Esophagus squamous epithelium (tissue), 5 donors: ENCODE data around the gene TLR6. TPM values are rescaled to one million over a fixed set of nuclear protein-coding genes. Genes with fewer than 3 reads are reported as not detected.

Experiments used
- DNase-seq: peaks from one replicate; lab custom pipeline; 2025; lab: John Stamatoyannopoulos, UW
- H3K27ac ChIP-seq, 4 donors: fragments of 200-600 bp; sonication (generic); one replicate each; pipeline ENCODE4 v1.5.1; 2016 to 2019; ENCODE audit warnings: mild to moderate bottlenecking in 1 of 4
- H3K27me3 ChIP-seq, 4 donors: fragments of 200-600 bp; sonication (generic); 1 replicate in 3 of 4; 2 replicates in 1 of 4; pipeline versions ENCODE4 v1.5.1 to v1.6.0; 2017 to 2021; ENCODE audit warnings: antibody characterized with exemption in 1 of 4
- H3K36me3 ChIP-seq, 3 donors: fragments of 200-600 bp; sonication (generic); one replicate each; pipeline ENCODE4 v1.5.1; 2016 to 2019
- H3K4me1 ChIP-seq, 3 donors: fragments of 200-600 bp; sonication (generic); one replicate each; pipeline ENCODE4 v1.5.1; 2017 to 2019
- H3K4me3 ChIP-seq, 4 donors: fragments of 200-600 bp; sonication (generic); 1 replicate in 3 of 4; 2 replicates in 1 of 4; pipeline ENCODE4 v1.5.1; 2016 to 2019; ENCODE audit warnings: mild to moderate bottlenecking in 2 of 4, moderate library complexity in 1 of 4
- H3K9me3 ChIP-seq, 3 donors: fragments of 200-600 bp; sonication (generic); one replicate each; pipeline ENCODE4 v1.5.1; 2016 to 2019
- CTCF ChIP-seq, 6 experiments: fragments of 450-650 bp in 4 of 6; fragments of 200-600 bp in 2 of 6; sonication (generic) in 2 of 6; IDR thresholded peaks; one replicate each; pipeline ENCODE4 v1.5.1; 2016 to 2019; ENCODE audit warnings: antibody characterized with exemption in 6 of 6, mild to moderate bottlenecking in 4 of 6, moderate library complexity in 4 of 6
- POLR2A ChIP-seq, 4 donors: fragments of 450-650 bp; IDR thresholded peaks; one replicate each; pipeline ENCODE4 v1.6.1; 2017; ENCODE audit warnings: antibody characterized with exemption in 4 of 4, mild to moderate bottlenecking in 4 of 4, moderate library complexity in 3 of 4
- WGBS, 2 donors: methylation state at CpG; one replicate each; pipeline ENCODE4 v1.1.5; 2018; 5-methylcytosine and 5-hydroxymethylcytosine counted together
- intact Hi-C: fragments of 100-400 bp; cut with DNase I; formaldehyde crosslinking; loops from one replicate; pipeline ENCODE4 v1.15.0; 2022
- total RNA-seq, 4 donors: library from RNA; depleted of rRNA; stranded (reverse); fragments of >200 nt; gene quantifications; one replicate each; pipeline ENCODE4 v1.1.0, GENCODE V29; 2016
- donor health status: DM: yes; HTN: yes; CAD: no.

TLR6 gene
- total RNA-seq, 4 donors from 2014 or later, result 1.1 to 3.3 (median 2.5) TPM

GRCh38 chr4:38861791-38862190, 5.2 kb upstream of the TLR6 start:
- H3K36me3 ChIP-seq, result no peaks in the 10 kb centered on the region
- no peak for DNase-seq
- TF ChIP-seq POLR2A (IDR thresholded peaks at IDR 0.05) (no peak), CTCF (IDR thresholded peaks at IDR 0.05) (no peak)
- H3K4me1 ChIP-seq, result peaks cover 7 to 18% (median 8%) of the 10 kb centered on the region in 3 donors
- intact Hi-C loops, result loop anchor here (10.0 kb wide), 1 partner anchor 97 kb away; no protein-coding TSS in a partner anchor
- H3K4me3 ChIP-seq, result no peak overlapping the region
- WGBS, 2 donors, result 82 to 93% methylated on average over 4 of the region's 4 CpGs
- no peaks in the 10 kb centered on the region for H3K9me3 ChIP-seq
- H3K27ac ChIP-seq, result no peak overlapping the region
- H3K27me3 ChIP-seq, result no peaks in the 10 kb centered on the region

- intact Hi-C loops, result loop anchor here (10.0 kb wide), 1 partner anchor 96 kb away; no protein-coding TSS in a partner anchor
Observed at GRCh38 chr4:38860788-38861424, 4.3 kb upstream of the TLR6 start.

GRCh38 chr4:38859501-38859900, 2.9 kb upstream of the TLR6 start:
- DNase-seq, result no peak
- 92 to 95% methylated on average over 7 of the region's 7 CpGs for WGBS, 2 donors
- no peaks in the 10 kb centered on the region for H3K27me3 ChIP-seq
- TF ChIP-seq CTCF (IDR thresholded peaks at IDR 0.05), result no peak
- TF ChIP-seq POLR2A (IDR thresholded peaks at IDR 0.05), result no peak
- H3K4me1 ChIP-seq, result peaks cover 7 to 24% (median 8%) of the 10 kb centered on the region in 3 donors
- H3K9me3 ChIP-seq, result no peaks in the 10 kb centered on the region
- H3K27ac ChIP-seq, result no peak overlapping the region
- intact Hi-C loops, result no loop called here
- no peaks in the 10 kb centered on the region for H3K36me3 ChIP-seq
- no peak overlapping the region for H3K4me3 ChIP-seq

More at GRCh38 chr4:38860788-38861424, 4.3 kb upstream of the TLR6 start:
- H3K4me1 ChIP-seq, result peaks cover 7 to 24% (median 8%) of the 10 kb centered on the region in 3 donors
- H3K27me3 ChIP-seq, result no peaks in the 10 kb centered on the region
- WGBS, 2 donors, result 34 to 38% methylated on average over 5 of the region's 5 CpGs
- no peaks in the 10 kb centered on the region for H3K36me3 ChIP-seq
- H3K9me3 ChIP-seq, result no peaks in the 10 kb centered on the region
- H3K27ac ChIP-seq, result no peak overlapping the region
- TF ChIP-seq CTCF (IDR thresholded peaks at IDR 0.05) (peak; percentile 47 to 70 (median 58)), POLR2A (IDR thresholded peaks at IDR 0.05) (no peak)
- H3K4me3 ChIP-seq, result no peak overlapping the region
- DNase-seq, result no peak

GRCh38 chr4:38858097-38858420, 1.4 kb upstream of the TLR6 start:
- H3K4me3 ChIP-seq, result peak overlapping the region in 1 of 4 donors; percentile 54
- no peaks in the 10 kb centered on the region for H3K27me3 ChIP-seq
- no peaks in the 10 kb centered on the region for H3K36me3 ChIP-seq
- peak overlapping the region; percentile 75 to 85 (median 82) for H3K27ac ChIP-seq
- DNase-seq, result no peak
- no peak for TF ChIP-seq POLR2A (IDR thresholded peaks at IDR 0.05)
- no peak for TF ChIP-seq CTCF (IDR thresholded peaks at IDR 0.05)
- H3K9me3 ChIP-seq, result no peaks in the 10 kb centered on the region
- intact Hi-C loops, result no loop called here
- 22 to 47% methylated on average over 3 of the region's 3 CpGs for WGBS, 2 donors
- H3K4me1 ChIP-seq, result peaks cover 7 to 24% (median 8%) of the 10 kb centered on the region in 3 donors

GRCh38 chr4:38857354-38858096, 908 bp upstream of the TLR6 start:
- intact Hi-C loops, result no loop called here
- Histone ChIP-seq H3K27me3 (no peaks in the 10 kb centered on the region), H3K36me3 (no peaks in the 10 kb centered on the region), H3K27ac (peak overlapping the region; percentile 75 to 85 (median 82)), H3K9me3 (no peaks in the 10 kb centered on the region), H3K4me1 (peaks cover 7 to 24% (median 8%) of the 10 kb centered on the region in 3 donors), H3K4me3 (peak overlapping the region in 1 of 4 donors; percentile 54)
- 11 to 14% methylated on average over 3 of the region's 3 CpGs for WGBS, 2 donors
- peak in 1 of 4 donors; percentile 47 for TF ChIP-seq POLR2A (IDR thresholded peaks at IDR 0.05)
- no peak for TF ChIP-seq CTCF (IDR thresholded peaks at IDR 0.05)
- DNase-seq, result peak; percentile 12
